CD4-positive, alpha-beta T cell treated with Interferon gamma for 1 hour (primary cell): ENCODE results near the gene PCDHGA3.
"Not testable (repeated sequence)": the region's sequence is repeated elsewhere in the genome, so short reads cannot be mapped to it uniquely, and the experiment has no call there.

ENCODE experiments used
- DNase-seq: peaks from one replicate; pipeline ENCODE4 v3.0.0-alpha.2; 2020

The PCDHGA3 gene

DNA sequence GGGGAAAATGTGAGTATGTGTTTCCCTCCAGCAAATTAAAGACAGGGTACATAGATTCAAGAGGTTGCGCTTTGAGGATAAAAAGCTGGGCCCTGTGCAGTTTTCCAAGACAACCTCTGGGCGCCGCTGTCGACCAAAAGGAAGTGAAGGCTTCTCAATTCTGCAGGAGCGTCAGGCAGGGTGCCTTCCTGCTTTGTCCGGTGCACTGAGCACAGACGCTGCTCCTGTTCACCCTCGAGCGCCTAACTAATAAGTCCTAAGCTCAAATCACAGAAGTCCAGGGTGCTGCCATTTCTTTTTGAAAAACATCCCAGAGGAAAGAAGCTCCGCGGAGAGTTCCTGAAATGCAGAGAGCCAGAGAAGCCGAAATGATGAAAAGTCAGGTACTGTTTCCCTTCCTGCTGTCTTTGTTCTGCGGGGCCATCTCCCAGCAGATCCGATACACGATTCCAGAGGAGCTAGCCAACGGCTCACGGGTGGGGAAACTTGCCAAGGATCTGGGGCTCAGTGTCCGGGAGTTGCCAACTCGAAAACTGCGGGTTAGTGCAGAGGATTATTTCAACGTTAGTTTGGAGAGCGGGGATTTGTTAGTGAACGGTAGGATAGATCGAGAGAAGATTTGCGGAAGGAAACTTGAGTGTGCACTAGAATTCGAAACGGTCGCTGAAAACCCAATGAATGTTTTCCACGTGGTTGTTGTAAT, 6.4 kb downstream of the PCDHGA3 start, which contains the start of gene PCDHGB1:
TSS of gene PCDHGB1 (plus strand) at position 183 of the 703 bp plus-strand sequence. CDS start at position 345, 162 bp downstream.
- DNase-seq, result no peak

DNA sequence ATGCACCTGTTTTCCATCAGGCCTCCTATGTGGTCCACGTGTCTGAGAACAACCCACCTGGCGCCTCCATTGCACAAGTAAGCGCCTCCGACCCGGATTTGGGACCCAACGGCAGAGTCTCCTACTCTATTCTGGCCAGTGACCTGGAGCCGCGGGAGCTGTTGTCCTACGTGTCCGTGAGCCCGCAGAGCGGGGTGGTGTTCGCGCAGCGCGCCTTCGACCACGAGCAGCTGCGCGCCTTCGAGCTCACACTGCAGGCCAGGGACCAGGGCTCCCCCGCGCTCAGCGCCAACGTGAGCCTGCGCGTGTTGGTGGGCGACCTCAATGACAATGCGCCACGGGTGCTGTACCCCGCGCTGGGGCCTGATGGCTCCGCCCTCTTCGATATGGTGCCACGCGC, 8.0 kb downstream of the PCDHGA3 start:
- DNase-seq, result no peak

DNA sequence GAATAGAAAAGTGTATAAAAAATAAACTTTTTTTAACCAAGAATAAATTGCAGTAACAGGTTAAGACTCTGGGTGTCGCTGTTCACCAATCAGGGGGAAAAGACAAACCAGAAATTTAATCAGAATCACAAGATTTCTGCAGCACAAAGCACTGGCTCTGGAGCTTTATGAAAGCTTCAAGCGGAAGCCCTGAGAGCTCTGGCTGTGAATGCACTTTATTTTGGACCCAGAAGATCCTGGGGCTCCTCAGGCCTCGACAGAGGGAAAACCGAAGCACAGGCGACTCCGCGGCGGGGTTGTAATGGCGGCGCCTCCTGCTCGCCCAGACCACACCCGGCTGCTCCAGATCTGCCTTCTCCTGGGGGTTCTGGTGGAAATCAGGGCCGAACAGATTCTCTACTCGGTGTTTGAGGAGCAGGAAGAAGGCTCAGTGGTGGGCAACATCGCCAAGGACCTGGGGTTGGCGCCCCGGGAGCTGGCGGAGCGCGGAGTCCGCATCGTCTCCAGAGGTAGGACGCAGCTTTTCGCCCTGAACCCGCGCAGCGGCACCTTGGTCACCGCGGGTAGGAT, 11.4 kb downstream of the PCDHGA3 start, which contains the start of gene PCDHGA4:
TSS of gene PCDHGA4 (plus strand) at position 122 of the 570 bp plus-strand sequence. CDS start at position 209, 87 bp downstream.
- no peak for DNase-seq

DNA sequence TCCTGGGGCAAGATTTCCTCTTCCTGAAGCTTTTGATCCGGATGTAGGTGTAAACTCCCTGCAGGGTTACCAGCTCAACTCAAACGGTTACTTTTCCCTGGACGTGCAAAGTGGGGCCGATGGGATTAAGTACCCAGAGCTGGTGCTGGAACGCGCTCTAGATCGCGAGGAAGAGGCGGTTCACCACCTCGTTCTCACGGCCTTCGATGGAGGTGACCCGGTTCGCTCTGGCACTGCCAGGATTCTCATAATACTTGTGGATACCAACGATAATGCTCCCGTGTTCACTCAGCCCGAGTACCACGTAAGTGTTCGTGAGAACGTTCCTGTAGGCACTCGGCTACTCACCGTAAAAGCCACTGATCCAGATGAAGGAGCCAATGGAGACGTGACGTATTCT, 12.0 kb downstream of the PCDHGA3 start:
- no peak for DNase-seq

DNA sequence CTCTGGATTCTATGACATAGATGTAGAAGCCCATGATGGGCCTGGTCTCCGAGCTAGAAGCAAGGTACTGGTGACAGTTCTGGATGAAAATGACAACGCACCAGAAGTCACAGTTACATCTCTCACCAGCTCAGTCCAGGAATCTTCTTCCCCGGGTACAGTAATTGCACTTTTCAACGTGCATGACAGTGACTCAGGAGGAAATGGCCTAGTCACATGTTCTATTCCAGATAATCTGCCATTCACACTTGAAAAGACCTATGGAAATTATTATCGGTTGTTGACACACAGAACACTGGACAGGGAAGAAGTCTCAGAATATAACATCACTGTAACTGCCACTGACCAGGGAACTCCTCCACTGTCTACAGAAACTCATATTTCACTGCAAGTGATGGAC, 12.5 kb downstream of the PCDHGA3 start:
- DNase-seq, result no peak

DNA sequence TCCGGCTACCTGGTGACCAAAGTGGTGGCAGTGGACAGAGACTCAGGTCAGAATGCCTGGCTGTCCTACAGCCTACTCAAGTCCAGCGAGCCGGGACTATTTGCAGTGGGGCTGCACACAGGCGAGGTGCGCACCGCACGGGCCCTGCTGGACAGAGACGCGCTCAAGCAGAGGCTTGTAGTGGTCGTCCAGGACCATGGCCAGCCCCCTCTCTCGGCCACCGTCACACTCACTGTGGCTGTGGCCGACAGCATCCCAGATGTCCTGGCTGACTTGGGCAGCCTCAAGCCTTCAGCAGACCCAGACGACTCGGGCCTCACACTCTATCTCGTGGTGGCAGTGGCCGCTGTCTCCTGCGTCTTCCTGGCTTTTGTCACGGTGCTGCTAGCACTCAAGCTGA, 13.3 kb downstream of the PCDHGA3 start:
- no peak for DNase-seq

DNA sequence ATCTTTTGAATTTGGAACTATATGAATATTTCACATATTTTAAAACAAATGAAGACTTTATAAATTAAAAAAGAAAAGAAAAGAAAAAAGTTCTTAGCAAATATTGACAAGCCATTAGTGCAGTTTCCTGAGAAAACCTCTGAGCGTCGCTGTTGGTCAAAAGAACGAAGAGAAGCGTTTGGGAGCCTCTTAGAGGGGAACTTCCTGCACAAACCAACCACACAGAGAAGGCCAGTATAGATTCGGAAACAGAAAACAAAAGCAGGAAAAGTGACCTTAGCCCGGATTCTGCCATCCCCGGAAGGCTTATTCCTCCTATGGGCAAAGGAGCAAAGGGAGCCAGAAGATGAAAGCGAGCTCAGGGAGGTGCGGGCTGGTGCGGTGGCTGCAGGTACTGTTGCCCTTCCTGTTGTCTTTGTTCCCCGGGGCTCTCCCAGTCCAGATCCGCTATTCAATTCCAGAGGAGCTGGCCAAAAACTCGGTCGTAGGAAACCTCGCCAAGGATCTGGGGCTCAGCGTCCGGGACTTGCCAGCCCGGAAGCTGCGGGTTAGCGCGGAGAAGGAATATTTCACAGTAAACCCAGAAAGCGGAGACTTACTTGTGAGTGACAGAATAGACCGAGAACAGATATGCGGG, 16.3 kb downstream of the PCDHGA3 start, which contains the start of gene PCDHGB2:
TSS of gene PCDHGB2 (plus strand) at position 205 of the 637 bp plus-strand sequence. CDS start at position 347, 142 bp downstream.
- no peak for DNase-seq

DNA sequence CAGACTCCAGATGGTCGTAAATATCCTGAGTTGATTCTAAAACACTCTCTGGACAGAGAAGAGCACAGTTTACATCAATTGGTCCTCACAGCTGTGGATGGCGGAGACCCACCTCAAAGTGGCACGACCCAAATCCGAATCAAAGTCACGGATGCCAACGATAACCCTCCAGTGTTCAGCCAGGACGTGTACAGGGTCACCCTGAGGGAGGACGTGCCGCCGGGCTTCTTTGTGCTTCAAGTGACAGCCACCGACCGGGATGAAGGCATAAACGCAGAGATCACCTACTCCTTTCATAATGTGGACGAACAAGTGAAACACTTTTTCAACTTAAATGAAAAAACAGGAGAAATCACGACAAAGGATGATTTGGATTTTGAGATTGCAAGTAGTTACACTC, 17.1 kb downstream of the PCDHGA3 start:
- DNase-seq, result no peak

DNA sequence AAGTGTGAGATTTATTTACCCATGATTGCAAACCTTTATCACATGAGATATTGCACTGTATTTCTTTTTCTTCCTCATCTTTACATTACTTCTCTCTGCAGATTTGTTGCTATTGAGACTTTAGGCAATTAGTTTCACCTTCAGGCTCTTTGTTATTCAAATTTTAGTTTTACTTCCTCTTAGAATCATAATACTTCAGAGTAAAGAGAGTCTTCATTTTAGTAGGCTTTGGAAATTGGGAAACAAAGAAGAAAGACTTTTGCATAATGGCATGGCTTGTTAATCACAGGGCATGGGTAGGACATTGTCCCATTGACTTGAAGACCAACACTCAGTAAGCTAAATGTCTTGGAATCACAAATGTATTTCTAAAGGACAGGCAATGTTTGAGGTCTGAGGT, 19.1 kb downstream of the PCDHGA3 start:
- no peak for DNase-seq

DNA sequence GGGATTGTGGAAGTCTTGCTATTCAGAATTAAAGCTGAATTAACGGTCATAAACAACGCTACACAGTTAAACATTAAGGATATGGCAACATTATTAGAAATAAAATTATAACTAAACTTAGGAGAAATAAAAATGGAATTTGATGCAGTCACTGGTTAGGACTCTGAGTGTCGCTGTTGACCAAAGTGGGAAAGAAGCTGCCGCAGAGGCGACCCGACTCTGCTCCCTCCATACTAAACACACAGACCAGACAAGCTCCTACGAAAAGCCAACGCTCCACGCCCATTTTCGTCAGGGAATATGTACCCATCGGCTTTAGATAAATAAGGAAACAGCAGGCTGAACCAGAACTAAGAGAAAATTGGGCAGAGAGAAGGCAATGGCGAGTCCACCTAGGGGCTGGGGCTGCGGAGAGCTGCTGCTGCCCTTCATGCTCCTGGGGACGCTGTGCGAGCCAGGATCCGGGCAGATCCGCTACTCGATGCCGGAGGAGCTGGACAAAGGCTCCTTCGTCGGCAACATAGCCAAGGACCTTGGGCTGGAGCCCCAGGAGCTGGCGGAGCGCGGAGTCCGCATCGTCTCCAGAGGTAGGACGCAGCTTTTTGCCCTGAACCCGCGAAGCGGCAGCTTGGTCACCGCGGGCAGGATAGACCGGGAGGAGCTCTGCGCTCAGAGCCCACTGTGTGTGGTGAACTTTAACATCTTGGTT, 20.5 kb downstream of the PCDHGA3 start, which contains the start of gene PCDHGA5:
TSS of gene PCDHGA5 (plus strand) at position 211 of the 709 bp plus-strand sequence. CDS start at position 380, 169 bp downstream.
- DNase-seq, result no peak

DNA sequence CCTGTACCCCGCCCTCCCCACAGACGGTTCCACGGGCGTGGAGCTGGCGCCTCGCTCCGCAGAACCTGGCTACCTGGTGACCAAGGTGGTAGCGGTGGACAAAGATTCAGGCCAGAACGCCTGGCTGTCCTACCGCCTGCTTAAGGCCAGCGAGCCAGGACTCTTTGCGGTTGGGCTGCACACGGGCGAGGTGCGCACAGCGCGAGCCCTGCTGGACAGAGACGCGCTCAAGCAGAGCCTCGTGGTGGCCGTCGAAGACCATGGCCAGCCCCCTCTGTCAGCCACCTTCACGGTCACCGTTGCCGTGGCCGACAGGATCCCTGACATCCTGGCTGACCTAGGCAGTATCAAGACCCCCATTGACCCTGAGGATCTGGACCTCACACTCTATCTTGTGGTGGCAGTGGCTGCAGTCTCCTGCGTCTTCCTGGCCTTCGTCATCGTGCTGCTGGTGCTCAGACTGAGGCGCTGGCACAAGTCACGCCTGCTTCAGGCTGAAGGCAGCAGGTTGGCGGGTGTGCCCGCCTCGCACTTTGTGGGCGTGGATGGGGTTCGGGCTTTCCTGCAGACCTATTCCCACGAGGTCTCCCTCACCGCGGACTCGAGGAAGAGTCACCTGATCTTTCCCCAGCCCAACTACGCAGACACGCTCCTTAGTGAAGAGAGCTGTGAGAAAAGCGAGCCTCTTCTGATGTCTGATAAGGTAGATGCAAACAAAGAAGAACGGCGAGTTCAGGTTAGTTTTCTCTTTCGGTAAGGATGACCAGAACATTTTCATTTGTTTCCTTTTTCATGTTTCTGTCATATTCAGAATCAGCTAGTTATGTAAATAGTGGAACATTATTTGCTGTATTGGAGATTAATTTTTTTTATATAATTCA, 22.6 kb downstream of the PCDHGA3 start:
- no peak for DNase-seq

DNA sequence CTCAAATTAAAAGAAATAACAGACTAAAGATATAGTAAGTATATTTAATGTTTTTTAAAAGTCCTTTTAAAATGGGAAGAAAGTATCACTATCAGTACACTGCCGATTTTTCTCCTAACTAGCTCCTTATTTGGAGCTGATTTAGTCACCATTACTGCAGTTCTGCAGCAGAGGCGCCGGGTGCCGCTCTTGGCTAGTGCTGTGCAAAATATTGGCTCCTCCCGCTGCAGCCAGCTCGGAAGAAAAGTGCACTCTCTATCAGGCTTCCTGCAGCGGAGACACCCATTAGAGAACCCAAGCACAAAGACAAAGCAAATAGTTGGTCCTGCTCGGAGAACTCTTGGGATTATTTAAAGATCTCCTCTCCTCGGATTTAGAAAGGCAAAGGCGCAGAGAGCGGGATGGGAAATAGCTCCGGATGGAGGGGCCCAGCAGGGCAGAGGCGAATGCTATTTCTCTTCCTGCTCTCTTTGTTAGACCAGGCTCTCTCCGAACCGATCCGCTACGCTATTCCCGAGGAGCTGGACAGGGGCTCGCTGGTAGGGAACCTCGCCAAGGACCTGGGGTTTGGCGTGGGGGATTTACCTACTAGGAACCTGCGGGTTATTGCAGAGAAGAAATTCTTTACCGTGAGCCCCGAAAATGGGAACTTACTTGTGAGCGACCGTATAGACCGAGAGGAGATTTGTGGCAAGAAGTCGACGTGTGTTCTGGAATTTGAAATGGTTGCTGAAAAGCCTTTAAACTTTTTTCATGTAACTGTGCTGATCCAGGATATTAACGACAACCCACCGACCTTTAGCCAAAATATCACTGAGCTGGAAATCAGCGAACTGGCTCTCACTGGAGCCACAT, 26.6 kb downstream of the PCDHGA3 start, which contains the start of gene PCDHGB3:
TSS of gene PCDHGB3 (plus strand) at position 249 of the 855 bp plus-strand sequence. CDS start at position 402, 153 bp downstream.
- DNase-seq, result peak; percentile 13

DNA sequence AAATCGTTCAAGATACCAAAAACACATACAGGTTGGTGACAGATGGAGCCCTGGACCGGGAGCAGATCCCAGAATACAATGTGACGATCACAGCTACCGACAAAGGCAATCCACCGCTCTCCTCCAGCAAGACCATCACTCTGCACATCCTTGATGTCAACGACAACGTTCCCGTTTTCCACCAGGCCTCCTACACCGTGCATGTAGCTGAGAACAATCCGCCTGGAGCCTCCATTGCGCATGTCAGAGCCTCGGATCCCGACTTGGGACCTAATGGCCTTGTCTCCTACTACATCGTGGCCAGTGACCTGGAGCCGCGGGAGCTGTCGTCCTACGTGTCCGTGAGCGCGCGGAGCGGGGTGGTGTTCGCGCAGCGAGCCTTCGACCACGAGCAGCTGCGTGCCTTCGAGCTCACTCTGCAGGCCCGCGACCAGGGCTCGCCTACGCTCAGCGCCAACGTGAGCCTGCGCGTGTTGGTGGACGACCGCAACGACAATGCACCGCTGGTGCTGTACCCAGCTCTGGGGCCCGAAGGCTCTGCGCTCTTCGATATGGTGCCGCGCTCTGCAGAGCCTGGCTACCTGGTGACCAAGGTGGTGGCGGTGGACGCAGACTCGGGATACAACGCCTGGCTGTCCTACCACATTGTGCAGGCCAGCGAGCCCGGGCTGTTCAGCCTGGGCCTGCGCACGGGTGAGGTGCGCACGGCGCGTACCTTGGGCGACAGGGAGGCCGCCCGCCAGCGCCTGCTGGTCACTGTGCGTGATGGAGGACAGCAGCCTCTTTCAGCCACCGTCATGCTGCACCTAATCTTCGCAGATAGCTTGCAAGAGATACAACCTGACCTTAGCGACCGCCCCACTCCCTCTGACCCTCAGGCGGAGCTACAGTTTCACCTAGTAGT, 28.2 kb downstream of the PCDHGA3 start:
- no peak for DNase-seq

DNA sequence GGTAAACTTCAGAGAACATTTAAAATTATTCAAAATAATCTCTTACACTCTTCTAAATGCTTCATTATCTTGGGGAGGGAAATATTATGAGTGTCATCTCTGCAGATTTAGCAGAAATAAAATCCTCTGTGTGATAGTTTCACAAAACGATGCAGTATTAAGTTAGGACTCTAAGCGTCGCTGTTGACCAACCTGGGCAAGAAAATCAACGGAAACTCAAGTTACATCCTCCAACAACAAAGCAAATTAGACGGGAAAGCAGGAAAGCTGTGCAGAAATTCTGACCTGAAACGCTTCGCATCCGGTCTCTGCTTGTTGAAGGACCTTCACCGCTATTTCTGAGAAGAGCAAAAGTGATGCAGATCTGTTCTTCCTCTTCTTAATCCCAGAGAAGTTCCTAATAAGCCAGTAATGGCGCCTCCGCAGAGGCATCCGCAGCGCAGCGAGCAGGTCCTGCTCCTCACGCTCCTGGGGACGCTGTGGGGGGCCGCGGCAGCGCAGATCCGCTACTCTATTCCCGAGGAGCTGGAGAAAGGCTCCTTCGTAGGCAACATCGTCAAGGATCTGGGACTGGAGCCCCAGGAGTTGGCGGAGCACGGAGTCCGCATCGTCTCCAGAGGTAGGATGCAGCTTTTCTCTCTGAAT, 30.2 kb downstream of the PCDHGA3 start, which contains the start of gene PCDHGA6:
TSS of gene PCDHGA6 (plus strand) at position 219 of the 645 bp plus-strand sequence. CDS start at position 412, 193 bp downstream.
- DNase-seq, result no peak

DNA sequence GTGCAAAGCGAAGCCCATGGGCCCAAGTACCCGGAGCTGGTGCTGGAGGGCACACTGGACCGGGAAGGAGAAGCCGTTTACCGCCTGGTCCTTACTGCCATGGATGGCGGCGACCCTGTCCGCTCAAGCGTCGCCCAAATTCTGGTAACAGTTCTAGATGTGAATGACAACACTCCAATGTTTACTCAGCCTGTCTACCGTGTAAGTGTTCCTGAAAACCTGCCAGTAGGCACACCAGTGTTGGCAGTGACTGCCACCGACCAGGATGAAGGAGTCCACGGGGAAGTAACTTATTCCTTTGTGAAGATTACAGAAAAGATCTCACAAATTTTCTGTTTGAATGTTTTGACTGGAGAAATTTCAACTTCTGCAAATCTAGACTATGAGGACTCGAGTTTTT, 31.0 kb downstream of the PCDHGA3 start:
- no peak for DNase-seq

DNA sequence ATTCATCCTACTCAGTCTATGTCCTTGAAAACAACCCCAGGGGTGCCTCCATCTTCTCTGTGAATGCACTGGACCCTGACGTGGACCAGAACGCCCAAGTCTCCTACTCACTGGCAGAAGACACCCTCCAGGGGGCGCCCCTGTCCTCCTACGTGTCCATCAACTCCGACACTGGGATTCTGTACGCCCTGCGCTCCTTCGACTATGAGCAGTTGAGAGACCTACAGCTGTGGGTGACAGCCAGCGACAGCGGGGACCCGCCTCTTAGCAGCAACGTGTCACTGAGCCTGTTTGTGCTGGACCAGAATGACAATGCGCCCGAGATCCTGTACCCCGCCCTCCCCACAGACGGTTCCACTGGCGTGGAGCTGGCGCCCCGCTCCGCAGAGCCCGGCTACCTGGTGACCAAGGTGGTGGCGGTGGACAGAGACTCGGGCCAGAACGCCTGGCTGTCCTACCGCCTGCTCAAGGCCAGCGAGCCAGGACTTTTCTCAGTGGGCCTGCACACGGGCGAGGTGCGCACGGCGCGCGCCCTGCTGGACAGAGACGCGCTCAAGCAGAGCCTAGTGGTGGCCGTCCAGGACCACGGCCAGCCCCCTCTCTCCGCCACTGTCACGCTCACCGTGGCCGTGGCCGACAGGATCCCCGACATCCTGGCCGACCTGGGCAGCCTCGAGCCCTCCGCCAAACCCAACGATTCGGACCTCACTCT, 32.0 kb downstream of the PCDHGA3 start:
- DNase-seq, result not testable (repeated sequence)

DNA sequence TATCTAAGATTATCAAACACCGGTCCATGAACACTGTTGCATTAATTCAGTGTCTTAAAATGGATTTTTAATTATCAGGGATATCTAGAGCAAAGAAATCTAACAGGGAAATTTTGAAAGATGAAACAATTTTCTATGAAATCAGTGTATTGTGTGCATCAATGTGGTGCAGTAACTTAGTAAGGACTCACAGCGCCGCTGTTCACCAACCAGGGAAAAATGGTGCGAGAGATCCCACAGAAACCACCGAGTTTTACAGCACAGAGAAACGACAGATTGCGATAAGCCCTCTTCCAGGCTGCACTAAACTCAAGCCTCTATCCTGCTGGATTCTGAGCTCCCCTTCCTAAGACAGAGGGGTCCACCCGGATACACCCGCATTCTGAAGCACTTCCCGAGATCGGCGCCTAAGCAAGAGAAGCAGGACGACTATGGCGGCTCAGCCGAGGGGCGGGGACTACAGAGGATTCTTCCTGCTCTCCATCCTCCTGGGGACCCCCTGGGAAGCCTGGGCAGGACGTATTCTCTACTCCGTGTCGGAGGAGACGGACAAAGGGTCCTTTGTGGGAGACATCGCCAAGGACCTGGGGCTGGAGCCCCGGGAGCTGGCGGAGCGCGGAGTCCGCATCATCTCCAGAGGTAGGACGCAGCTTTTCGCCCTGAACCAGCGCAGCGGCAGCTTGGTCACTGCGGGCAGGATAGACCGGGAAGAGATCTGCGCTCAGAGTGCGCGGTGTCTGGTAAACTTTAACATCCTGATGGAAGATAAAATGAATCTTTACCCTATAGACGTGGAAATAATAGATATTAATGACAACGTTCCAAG, 39.1 kb downstream of the PCDHGA3 start, which contains the start of gene PCDHGA7:
TSS of gene PCDHGA7 (plus strand) at position 274 of the 826 bp plus-strand sequence. CDS start at position 432, 158 bp downstream.
- DNase-seq, result no peak
